ENCODE results near the gene KRT86.
"Not testable (repeated sequence)": the region's sequence is repeated elsewhere in the genome, so short reads cannot be mapped to it uniquely, and the experiment has no call there.

KRT86 gene

GRCh38 chr12:52239767-52240166, 34.7 kb upstream of the KRT86 start:
- no peak for DNase-seq

- DNase-seq = not testable (repeated sequence)
Observed at GRCh38 chr12:52240247-52240646, 34.2 kb upstream of the KRT86 start.

GRCh38 chr12:52241205-52241842, 33.1 kb upstream of the KRT86 start:
- DNase-seq = no peak

GRCh38 chr12:52242442-52243258, 31.8 kb upstream of the KRT86 start:
- DNase-seq = no peak

GRCh38 chr12:52243259-52243855, 31.1 kb upstream of the KRT86 start:
- no peak for DNase-seq

- DNase-seq = peak; percentile 74
Observed at GRCh38 chr12:52243856-52244614, 30.4 kb upstream of the KRT86 start.

- DNase-seq = no peak
Observed at GRCh38 chr12:52244615-52244994, 29.8 kb upstream of the KRT86 start.

- no peak for DNase-seq
Observed at GRCh38 chr12:52245259-52245961, 29.0 kb upstream of the KRT86 start.

- DNase-seq = no peak
Observed at GRCh38 chr12:52245962-52246569, 28.4 kb upstream of the KRT86 start.

- DNase-seq = no peak
Observed at GRCh38 chr12:52246720-52247621, 27.5 kb upstream of the KRT86 start.

- DNase-seq = no peak
Observed at GRCh38 chr12:52247622-52248540, 26.6 kb upstream of the KRT86 start.

GRCh38 chr12:52248541-52249461, 25.6 kb upstream of the KRT86 start:
- no peak for DNase-seq

- DNase-seq = no peak
Observed at GRCh38 chr12:52249511-52250047, 24.9 kb upstream of the KRT86 start.

- DNase-seq = no peak
Observed at GRCh38 chr12:52250048-52250990, 24.1 kb upstream of the KRT86 start.

- DNase-seq = no peak
Observed at GRCh38 chr12:52251367-52252051, 22.9 kb upstream of the KRT86 start.

GRCh38 chr12:52252175-52252615, 22.2 kb upstream of the KRT86 start:
- not testable (repeated sequence) for DNase-seq
